ENCODE measurements around the gene ADCY5.

DNA sequence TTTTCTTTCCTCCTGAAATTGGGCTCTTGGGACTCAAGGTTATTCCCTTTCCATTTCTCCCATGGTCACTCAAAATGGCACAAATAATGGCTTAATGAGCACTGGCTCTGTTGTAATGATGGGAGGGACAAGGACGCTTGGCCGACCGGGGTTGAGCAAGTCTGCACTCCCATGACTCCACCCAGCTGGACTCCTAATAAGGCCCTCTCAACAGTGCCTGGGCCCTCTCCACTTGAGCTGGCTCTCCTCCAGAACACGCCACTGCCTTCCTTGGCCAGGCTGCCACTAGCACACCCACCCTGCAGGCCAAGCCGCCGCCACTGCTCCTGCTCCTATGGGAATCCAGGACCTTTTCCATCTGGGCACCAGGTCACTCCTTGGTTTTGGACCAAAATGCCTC lies 42.3 kb downstream of the ADCY5 start:
- no peak for TF ChIP-seq TAF1 (IDR thresholded peaks at IDR 0.05; ENCODE audit: borderline replicate concordance, insufficient read depth, low read length)
- TF ChIP-seq SIN3A (IDR thresholded peaks at IDR 0.05; ENCODE audit: borderline replicate concordance, insufficient read depth, low read length): no peak

Measured in PFSK-1 (cell line).